Parathyroid adenoma (tissue), 2 donors: ENCODE results near the gene RIMS3.

ENCODE experiments used
- H2AFZ ChIP-seq: fragments of 300-600 bp; sonication (generic); one replicate; pipeline ENCODE4 v1.7.0; 2017; ENCODE audit warnings: antibody characterized with exemption, mild to moderate bottlenecking
- H3K27ac ChIP-seq: fragments of 300-600 bp; sonication (generic); one replicate; pipeline ENCODE4 v1.7.0; 2017
- H3K27me3 ChIP-seq: fragments of 300-600 bp; sonication (generic); one replicate; pipeline ENCODE4 v1.7.0; 2017; ENCODE audit warnings: low read length; ENCODE audit not compliant: control insufficient read depth, insufficient read depth
- H3K36me3 ChIP-seq: fragments of 300-600 bp; sonication (generic); one replicate; pipeline ENCODE4 v1.7.0; 2017; ENCODE audit warnings: low read length; ENCODE audit not compliant: control insufficient read depth, insufficient read depth
- H3K4me1 ChIP-seq: fragments of 300-600 bp; sonication (generic); one replicate; pipeline ENCODE4 v1.7.0; 2017; ENCODE audit warnings: control low read depth
- H3K4me2 ChIP-seq: fragments of 300-600 bp; sonication (generic); one replicate; pipeline ENCODE4 v1.7.0; 2017; ENCODE audit warnings: low read length
- H3K4me3 ChIP-seq: fragments of 300-600 bp; sonication (generic); one replicate; pipeline ENCODE4 v1.7.0; 2017; ENCODE audit warnings: low read depth, low read length
- H3K79me2 ChIP-seq: fragments of 300-600 bp; sonication (generic); one replicate; pipeline ENCODE4 v1.7.0; 2017; ENCODE audit warnings: control low read depth
- H3K9ac ChIP-seq: fragments of 300-600 bp; sonication (generic); one replicate; pipeline ENCODE4 v1.7.0; 2017; ENCODE audit warnings: mild to moderate bottlenecking
- H3K9me3 ChIP-seq: fragments of 300-600 bp; sonication (generic); one replicate; pipeline ENCODE4 v1.7.0; 2017; ENCODE audit warnings: low read length; ENCODE audit not compliant: control insufficient read depth
- TF ChIP-seq, protein P1 (sequence below): fragments of 300-600 bp; sonication (generic); IDR thresholded peaks from one replicate; pipeline ENCODE4 v1.7.0; 2017; ENCODE audit warnings: antibody characterized with exemption, mild to moderate bottlenecking
- donor health status: primary hyperparathyroidism.

RIMS3 gene

DNA sequence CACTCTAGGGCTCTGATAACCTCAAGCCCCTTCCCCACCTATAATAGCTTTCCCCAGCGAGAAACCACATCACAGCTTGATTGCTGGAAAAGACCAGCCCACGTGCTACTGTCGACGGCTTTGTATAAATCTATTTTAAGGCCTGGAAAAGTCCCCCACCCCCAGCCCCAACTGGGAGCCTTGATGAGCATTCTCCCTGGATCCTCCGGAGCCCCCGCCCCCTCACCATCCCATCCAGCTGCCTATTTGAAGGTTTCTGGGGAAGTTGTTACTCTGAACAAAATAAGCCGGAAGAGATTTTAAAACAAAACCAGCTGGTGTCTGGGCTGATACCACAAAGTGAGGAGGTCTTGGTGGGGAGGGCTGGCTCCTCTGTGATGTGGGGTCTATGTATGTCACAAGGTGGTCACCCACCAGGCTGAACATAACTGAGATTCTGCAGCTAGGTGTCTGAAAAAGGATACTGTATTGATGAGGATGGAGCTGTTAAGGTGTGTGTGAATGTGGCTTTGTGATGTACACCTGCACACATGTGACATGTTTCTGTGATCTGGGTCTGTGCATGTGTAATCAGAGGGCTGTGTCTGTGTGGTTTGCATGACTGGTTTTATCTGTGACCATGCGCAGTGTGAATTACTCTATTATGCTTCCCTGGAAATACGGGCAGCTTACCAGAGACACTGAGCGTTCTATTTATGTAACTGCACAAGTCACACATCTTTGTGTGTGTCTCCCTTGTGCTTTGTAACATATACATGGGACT, 25.0 kb downstream of the RIMS3 start:
- TF ChIP-seq, protein P1, sequence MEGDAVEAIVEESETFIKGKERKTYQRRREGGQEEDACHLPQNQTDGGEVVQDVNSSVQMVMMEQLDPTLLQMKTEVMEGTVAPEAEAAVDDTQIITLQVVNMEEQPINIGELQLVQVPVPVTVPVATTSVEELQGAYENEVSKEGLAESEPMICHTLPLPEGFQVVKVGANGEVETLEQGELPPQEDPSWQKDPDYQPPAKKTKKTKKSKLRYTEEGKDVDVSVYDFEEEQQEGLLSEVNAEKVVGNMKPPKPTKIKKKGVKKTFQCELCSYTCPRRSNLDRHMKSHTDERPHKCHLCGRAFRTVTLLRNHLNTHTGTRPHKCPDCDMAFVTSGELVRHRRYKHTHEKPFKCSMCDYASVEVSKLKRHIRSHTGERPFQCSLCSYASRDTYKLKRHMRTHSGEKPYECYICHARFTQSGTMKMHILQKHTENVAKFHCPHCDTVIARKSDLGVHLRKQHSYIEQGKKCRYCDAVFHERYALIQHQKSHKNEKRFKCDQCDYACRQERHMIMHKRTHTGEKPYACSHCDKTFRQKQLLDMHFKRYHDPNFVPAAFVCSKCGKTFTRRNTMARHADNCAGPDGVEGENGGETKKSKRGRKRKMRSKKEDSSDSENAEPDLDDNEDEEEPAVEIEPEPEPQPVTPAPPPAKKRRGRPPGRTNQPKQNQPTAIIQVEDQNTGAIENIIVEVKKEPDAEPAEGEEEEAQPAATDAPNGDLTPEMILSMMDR, result no peak
- Histone ChIP-seq H3K79me2 (no peaks in the 10 kb centered on the region), H3K27ac (no peak overlapping the region), H3K4me1 (no peaks in the 10 kb centered on the region), H3K27me3 (no peaks in the 10 kb centered on the region), H3K9me3 (no peaks in the 10 kb centered on the region), H3K4me2 (no peak overlapping the region), H3K4me3 (no peak overlapping the region), H2AFZ (no peak overlapping the region), H3K9ac (no peak overlapping the region), H3K36me3 (no peaks in the 10 kb centered on the region)

GRCh38 chr1:40638097-40639036, 27.1 kb downstream of the RIMS3 start:
- Histone ChIP-seq H3K27ac (no peak overlapping the region), H3K9me3 (no peaks in the 10 kb centered on the region), H3K4me2 (no peak overlapping the region), H3K27me3 (no peaks in the 10 kb centered on the region), H3K4me1 (peaks cover 3% of the 10 kb centered on the region), H3K9ac (no peak overlapping the region), H2AFZ (no peak overlapping the region), H3K36me3 (no peaks in the 10 kb centered on the region), H3K79me2 (no peaks in the 10 kb centered on the region), H3K4me3 (no peak overlapping the region)
- TF ChIP-seq, protein P1, result no peak

DNA sequence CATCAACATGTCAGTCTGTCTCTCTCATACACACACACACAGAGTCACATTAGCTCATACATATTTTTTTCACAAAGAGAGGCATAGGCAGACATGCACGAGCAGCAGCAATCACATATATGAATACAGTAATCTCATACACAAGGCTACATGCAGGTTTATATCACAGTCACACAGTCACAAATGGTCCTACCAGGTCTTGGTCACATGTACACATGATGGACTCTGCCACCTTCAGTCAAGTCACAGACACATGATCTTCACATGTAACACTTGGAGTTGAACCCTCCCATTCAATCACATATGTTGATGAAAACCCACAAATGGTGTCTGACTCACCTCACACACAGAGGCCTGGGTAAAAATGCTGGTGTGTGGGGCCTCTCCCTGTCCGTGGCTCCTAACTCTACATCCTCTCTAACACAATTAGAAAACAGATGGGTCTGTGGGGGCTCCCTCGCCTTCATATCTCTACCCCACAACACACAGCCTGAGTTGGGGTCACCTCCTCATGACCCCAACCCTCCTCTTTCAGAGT, 27.9 kb downstream of the RIMS3 start:
- Histone ChIP-seq H2AFZ (no peak overlapping the region), H3K4me3 (no peak overlapping the region), H3K4me1 (peaks cover 3% of the 10 kb centered on the region), H3K36me3 (no peaks in the 10 kb centered on the region), H3K4me2 (no peak overlapping the region), H3K27ac (no peak overlapping the region), H3K27me3 (no peaks in the 10 kb centered on the region), H3K9me3 (no peaks in the 10 kb centered on the region), H3K79me2 (no peaks in the 10 kb centered on the region), H3K9ac (no peak overlapping the region)
- TF ChIP-seq, protein P1, result no peak

- Histone ChIP-seq H3K9me3 (no peaks in the 10 kb centered on the region), H3K4me2 (no peak overlapping the region), H3K9ac (no peak overlapping the region), H3K27me3 (no peaks in the 10 kb centered on the region), H3K4me1 (peaks cover 3% of the 10 kb centered on the region), H3K4me3 (no peak overlapping the region), H3K36me3 (no peaks in the 10 kb centered on the region), H2AFZ (no peak overlapping the region), H3K79me2 (no peaks in the 10 kb centered on the region), H3K27ac (no peak overlapping the region)
- TF ChIP-seq, protein P1, result no peak
These were observed 28.7 kb downstream of the RIMS3 start for GRCh38 chr1:40636777-40637176.
